ENCODE measurements around the gene SPG21.

Gene SPG21

DNA sequence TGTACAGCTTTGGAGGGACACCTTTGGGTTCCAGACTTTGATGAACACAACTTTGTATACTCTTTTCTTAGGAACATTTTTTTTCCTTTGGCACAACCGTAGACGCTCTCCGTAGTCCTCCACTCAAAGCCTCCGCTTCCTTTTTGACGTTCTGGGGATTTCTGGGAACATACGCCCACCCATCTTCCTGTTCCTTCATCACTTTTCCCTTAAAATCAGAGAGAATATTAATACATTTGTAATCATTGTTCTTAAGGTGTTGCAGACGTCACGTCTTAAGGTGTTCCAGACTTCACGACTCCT is 405 bp upstream of the SPG21 start:
- Histone ChIP-seq H3K36me3 (ENCODE audit: insufficient read depth, low read length) (no peaks in the 10 kb centered on the region), H3K9me3 (ENCODE audit: low read length) (no peaks in the 10 kb centered on the region), H3K4me3 (ENCODE audit: low read depth in 1 of 2, low read length in 2 of 2) (peak overlapping the region in 1 of 2 donors; percentile 77), H3K27me3 (ENCODE audit: control insufficient read depth in 1 of 2, insufficient read depth in 2 of 2, low read length in 2 of 2) (no peaks in the 10 kb centered on the region), H3K27ac (ENCODE audit: low read depth, low read length) (peak overlapping the region; percentile 75), H3K9ac (ENCODE audit: low read length) (peak overlapping the region; percentile 82), H3K4me1 (ENCODE audit: insufficient read depth, low read length) (peaks cover 16% of the 10 kb centered on the region)

GRCh38 chr15:64987136-64987535 is 2.6 kb downstream of the SPG21 start:
- H3K36me3 ChIP-seq (ENCODE audit: insufficient read depth, low read length) = no peaks in the 10 kb centered on the region
- H3K9me3 ChIP-seq (ENCODE audit: low read length) = no peaks in the 10 kb centered on the region
- H3K4me1 ChIP-seq (ENCODE audit: insufficient read depth, low read length) = peaks cover 24% of the 10 kb centered on the region
- no peaks in the 10 kb centered on the region for H3K27me3 ChIP-seq (ENCODE audit: control insufficient read depth in 1 of 2, insufficient read depth in 2 of 2, low read length in 2 of 2)
- H3K27ac ChIP-seq (ENCODE audit: low read depth, low read length) = no peak overlapping the region
- no peak overlapping the region for H3K4me3 ChIP-seq (ENCODE audit: low read depth in 1 of 2, low read length in 2 of 2)
- H3K9ac ChIP-seq (ENCODE audit: low read length) = no peak overlapping the region

DNA sequence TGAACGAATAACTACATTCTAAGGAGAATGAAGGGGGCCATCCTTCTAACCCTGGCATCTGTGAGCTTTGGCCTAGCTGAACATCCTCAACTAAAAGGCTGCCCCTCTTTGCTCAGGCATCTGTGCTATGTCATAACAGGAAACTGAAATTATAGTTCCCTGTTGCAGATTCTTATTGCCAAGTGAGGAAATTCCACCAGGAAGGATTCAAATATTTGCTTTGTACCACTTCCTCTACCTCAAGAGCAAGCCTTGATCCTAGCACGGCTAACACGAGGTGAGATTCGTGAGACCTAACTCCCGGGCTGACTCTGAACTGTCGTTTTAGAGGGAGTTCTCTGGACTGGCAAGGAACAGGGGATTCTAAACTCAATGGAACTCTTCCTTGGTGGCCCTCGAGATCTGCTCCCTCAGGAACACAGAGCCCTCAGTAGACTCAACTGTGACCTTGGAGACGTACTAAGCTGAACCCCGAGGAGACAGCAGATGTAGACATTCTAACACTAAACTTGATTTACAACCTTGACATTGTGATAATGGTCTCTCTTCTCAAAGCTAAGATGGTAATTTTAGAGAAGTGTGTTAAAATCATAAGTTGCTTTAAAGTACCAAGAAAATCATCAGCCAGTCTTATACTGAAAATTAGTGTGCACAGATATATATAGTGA is 4.2 kb downstream of the SPG21 start:
- Histone ChIP-seq H3K36me3 (ENCODE audit: insufficient read depth, low read length) (no peaks in the 10 kb centered on the region), H3K27me3 (ENCODE audit: control insufficient read depth in 1 of 2, insufficient read depth in 2 of 2, low read length in 2 of 2) (no peaks in the 10 kb centered on the region), H3K27ac (ENCODE audit: low read depth, low read length) (no peak overlapping the region), H3K4me1 (ENCODE audit: insufficient read depth, low read length) (peaks cover 22% of the 10 kb centered on the region), H3K9me3 (ENCODE audit: low read length) (no peaks in the 10 kb centered on the region), H3K4me3 (ENCODE audit: low read depth in 1 of 2, low read length in 2 of 2) (no peak overlapping the region), H3K9ac (ENCODE audit: low read length) (no peak overlapping the region)

DNA sequence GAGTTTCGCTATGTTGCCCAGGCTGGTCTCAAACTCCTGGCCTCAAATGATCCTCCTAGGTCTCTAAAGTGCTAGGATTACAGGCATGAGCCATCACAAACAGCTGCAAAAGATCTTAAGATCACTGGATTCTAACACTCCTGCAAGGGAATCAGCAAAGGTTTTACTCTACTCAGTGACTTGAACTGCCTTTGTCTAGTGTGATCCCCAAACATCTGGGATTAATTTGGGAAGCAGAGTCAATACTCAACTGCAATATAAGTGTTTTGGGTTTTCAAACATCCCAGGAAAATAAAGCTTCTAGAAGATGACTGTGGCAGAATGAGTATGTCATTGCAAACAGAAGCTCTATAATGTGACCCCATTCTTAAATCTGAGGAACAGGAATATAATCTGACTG is 7.2 kb downstream of the SPG21 start:
- no peak overlapping the region for H3K27ac ChIP-seq (ENCODE audit: low read depth, low read length)

DNA sequence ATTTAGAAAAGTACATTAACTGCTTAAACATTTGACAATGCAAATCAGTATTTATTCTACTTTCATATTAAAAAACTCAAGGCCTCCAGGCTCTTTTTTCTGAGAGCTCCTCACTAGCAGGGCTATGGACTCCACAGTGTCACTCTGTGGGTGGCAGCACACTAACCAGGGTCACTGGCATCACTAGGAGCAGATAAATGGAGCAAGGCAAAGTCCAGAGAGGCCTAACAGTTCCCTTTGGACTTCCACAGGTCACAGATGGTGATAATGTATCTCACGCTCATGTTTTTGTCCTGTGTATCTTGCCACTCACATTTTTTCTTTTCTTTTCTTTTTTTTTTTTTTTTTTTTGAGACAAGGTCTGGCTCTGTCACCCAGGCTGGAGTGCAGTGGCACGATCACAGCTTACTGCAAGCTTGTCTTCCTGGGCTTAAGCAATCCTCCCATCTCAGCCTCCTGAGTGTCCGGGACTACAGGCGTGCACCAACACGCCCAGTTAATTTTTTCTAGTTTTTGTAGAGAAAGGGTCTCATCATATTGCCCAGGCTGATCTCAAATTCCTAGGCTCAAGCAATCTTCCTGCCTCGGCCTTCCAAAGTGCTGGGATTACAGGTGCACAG is 7.8 kb downstream of the SPG21 start:
- Histone ChIP-seq H3K36me3 (ENCODE audit: insufficient read depth, low read length) (peaks cover 17% of the 10 kb centered on the region), H3K4me3 (ENCODE audit: low read depth in 1 of 2, low read length in 2 of 2) (no peak overlapping the region), H3K27me3 (ENCODE audit: control insufficient read depth in 1 of 2, insufficient read depth in 2 of 2, low read length in 2 of 2) (no peaks in the 10 kb centered on the region), H3K9me3 (ENCODE audit: low read length) (no peaks in the 10 kb centered on the region), H3K4me1 (ENCODE audit: insufficient read depth, low read length) (peaks cover 14% of the 10 kb centered on the region), H3K9ac (ENCODE audit: low read length) (no peak overlapping the region), H3K27ac (ENCODE audit: low read depth, low read length) (no peak overlapping the region)

More for the DNA sequence above, 7.2 kb downstream of the SPG21 start:
- H3K4me1 ChIP-seq (ENCODE audit: insufficient read depth, low read length) = peaks cover 14% of the 10 kb centered on the region
- H3K36me3 ChIP-seq (ENCODE audit: insufficient read depth, low read length) = peaks cover 16% of the 10 kb centered on the region
- H3K27me3 ChIP-seq (ENCODE audit: control insufficient read depth in 1 of 2, insufficient read depth in 2 of 2, low read length in 2 of 2) = no peaks in the 10 kb centered on the region
- no peaks in the 10 kb centered on the region for H3K9me3 ChIP-seq (ENCODE audit: low read length)
- no peak overlapping the region for H3K4me3 ChIP-seq (ENCODE audit: low read depth in 1 of 2, low read length in 2 of 2)
- no peak overlapping the region for H3K9ac ChIP-seq (ENCODE audit: low read length)

DNA sequence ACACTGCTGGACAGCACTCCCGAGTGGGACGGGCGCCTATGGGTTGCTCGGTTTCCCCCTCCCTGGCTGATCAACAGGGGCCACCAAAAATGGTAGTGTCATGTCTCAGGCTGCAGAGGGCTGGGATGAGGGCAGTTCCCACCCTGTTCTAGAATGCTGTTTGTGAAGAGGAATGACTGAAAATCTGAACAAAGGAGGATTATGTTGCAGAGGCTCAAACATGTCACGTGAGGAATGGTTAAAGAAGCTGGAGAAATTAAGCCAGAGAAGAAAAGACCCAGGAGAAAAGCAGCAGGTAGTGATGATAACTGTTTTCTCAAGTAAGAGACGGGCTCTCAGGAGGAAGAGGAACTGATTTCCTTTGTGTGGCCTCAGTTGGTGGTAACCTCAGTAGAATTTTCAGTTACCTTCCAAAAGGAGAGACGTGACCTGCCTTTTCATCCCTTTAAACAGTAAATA is 10.4 kb downstream of the SPG21 start:
- H3K4me3 ChIP-seq (ENCODE audit: low read depth in 1 of 2, low read length in 2 of 2) = no peak overlapping the region
- no peak overlapping the region for H3K27ac ChIP-seq (ENCODE audit: low read depth, low read length)
- no peaks in the 10 kb centered on the region for H3K27me3 ChIP-seq (ENCODE audit: control insufficient read depth in 1 of 2, insufficient read depth in 2 of 2, low read length in 2 of 2)
- no peaks in the 10 kb centered on the region for H3K9me3 ChIP-seq (ENCODE audit: low read length)
- H3K36me3 ChIP-seq (ENCODE audit: insufficient read depth, low read length) = peaks cover 29% of the 10 kb centered on the region
- peaks cover 5% of the 10 kb centered on the region for H3K4me1 ChIP-seq (ENCODE audit: insufficient read depth, low read length)
- no peak overlapping the region for H3K9ac ChIP-seq (ENCODE audit: low read length)

- Histone ChIP-seq H3K9ac (ENCODE audit: low read length) (no peak overlapping the region), H3K9me3 (ENCODE audit: low read length) (no peaks in the 10 kb centered on the region), H3K4me3 (ENCODE audit: low read depth in 1 of 2, low read length in 2 of 2) (no peak overlapping the region), H3K4me1 (ENCODE audit: insufficient read depth, low read length) (no peaks in the 10 kb centered on the region), H3K27ac (ENCODE audit: low read depth, low read length) (no peak overlapping the region), H3K36me3 (ENCODE audit: insufficient read depth, low read length) (peaks cover 35% of the 10 kb centered on the region), H3K27me3 (ENCODE audit: control insufficient read depth in 1 of 2, insufficient read depth in 2 of 2, low read length in 2 of 2) (no peaks in the 10 kb centered on the region)
These were observed 14.3 kb downstream of the SPG21 start for GRCh38 chr15:64975390-64975789.

GRCh38 chr15:64970698-64971097 is 19.0 kb downstream of the SPG21 start:
- peaks cover 21% of the 10 kb centered on the region for H3K36me3 ChIP-seq (ENCODE audit: insufficient read depth, low read length)
- no peak overlapping the region for H3K27ac ChIP-seq (ENCODE audit: low read depth, low read length)
- H3K27me3 ChIP-seq (ENCODE audit: control insufficient read depth in 1 of 2, insufficient read depth in 2 of 2, low read length in 2 of 2) = no peaks in the 10 kb centered on the region
- H3K4me3 ChIP-seq (ENCODE audit: low read depth in 1 of 2, low read length in 2 of 2) = no peak overlapping the region
- no peak overlapping the region for H3K9ac ChIP-seq (ENCODE audit: low read length)
- no peaks in the 10 kb centered on the region for H3K9me3 ChIP-seq (ENCODE audit: low read length)
- H3K4me1 ChIP-seq (ENCODE audit: insufficient read depth, low read length) = no peaks in the 10 kb centered on the region

DNA sequence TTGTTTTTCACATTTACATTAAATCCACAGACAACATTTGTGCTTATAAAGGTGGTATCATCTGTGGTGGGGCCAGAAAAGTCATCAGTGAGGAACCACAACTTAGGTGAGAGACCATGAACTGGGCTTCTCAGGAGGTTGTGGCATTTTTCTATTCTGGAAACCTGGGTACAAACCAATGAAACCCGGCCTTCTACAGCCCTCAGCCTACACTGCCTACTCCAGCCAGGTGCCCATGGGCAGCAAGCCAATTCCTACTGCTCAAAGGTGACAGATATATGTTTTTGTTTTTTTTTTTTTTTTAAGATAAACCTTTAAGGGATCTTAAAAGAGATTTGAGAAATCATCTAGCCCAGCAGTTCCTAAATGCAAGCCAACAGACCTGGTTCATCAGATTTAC is 20.3 kb downstream of the SPG21 start:
- H3K9me3 ChIP-seq (ENCODE audit: low read length) = no peaks in the 10 kb centered on the region
- H3K36me3 ChIP-seq (ENCODE audit: insufficient read depth, low read length) = peaks cover 28% of the 10 kb centered on the region
- H3K9ac ChIP-seq (ENCODE audit: low read length) = no peak overlapping the region
- H3K27ac ChIP-seq (ENCODE audit: low read depth, low read length) = no peak overlapping the region
- no peaks in the 10 kb centered on the region for H3K4me1 ChIP-seq (ENCODE audit: insufficient read depth, low read length)
- no peaks in the 10 kb centered on the region for H3K27me3 ChIP-seq (ENCODE audit: control insufficient read depth in 1 of 2, insufficient read depth in 2 of 2, low read length in 2 of 2)
- no peak overlapping the region for H3K4me3 ChIP-seq (ENCODE audit: low read depth in 1 of 2, low read length in 2 of 2)

GRCh38 chr15:64961013-64961412 is 28.7 kb downstream of the SPG21 start:
- Histone ChIP-seq H3K36me3 (ENCODE audit: insufficient read depth, low read length) (peaks cover 73% of the 10 kb centered on the region), H3K27me3 (ENCODE audit: control insufficient read depth in 1 of 2, insufficient read depth in 2 of 2, low read length in 2 of 2) (no peaks in the 10 kb centered on the region), H3K4me1 (ENCODE audit: insufficient read depth, low read length) (no peaks in the 10 kb centered on the region)

DNA sequence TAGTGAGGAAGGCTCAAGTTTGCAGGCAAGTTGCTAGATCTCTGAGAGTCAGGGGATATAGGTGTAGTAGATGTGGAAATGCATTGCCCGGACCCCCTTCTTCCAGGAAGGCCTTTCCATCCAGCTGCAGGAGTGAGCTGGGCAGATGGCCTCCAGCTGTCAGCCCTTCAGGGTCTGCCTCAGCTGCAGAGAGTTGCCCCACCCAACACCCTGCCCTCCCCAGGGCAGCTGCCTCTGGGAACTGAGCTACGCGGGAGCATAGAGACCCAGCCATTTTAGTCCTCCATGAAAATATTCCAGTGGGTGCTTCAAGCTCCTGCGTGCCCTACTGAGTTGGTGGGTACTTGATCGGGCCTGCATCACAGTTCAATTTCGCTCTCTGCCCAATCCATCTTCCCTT is 29.6 kb downstream of the SPG21 start:
- peaks cover 77% of the 10 kb centered on the region for H3K36me3 ChIP-seq (ENCODE audit: insufficient read depth, low read length)
- H3K27me3 ChIP-seq (ENCODE audit: control insufficient read depth in 1 of 2, insufficient read depth in 2 of 2, low read length in 2 of 2) = no peaks in the 10 kb centered on the region
- H3K27ac ChIP-seq (ENCODE audit: low read depth, low read length) = no peak overlapping the region
- H3K9ac ChIP-seq (ENCODE audit: low read length) = no peak overlapping the region
- no peaks in the 10 kb centered on the region for H3K9me3 ChIP-seq (ENCODE audit: low read length)
- H3K4me3 ChIP-seq (ENCODE audit: low read depth in 1 of 2, low read length in 2 of 2) = no peak overlapping the region
- H3K4me1 ChIP-seq (ENCODE audit: insufficient read depth, low read length) = no peaks in the 10 kb centered on the region

More at GRCh38 chr15:64961013-64961412, 28.7 kb downstream of the SPG21 start:
- Histone ChIP-seq H3K4me3 (ENCODE audit: low read depth in 1 of 2, low read length in 2 of 2) (no peak overlapping the region), H3K9ac (ENCODE audit: low read length) (no peak overlapping the region), H3K27ac (ENCODE audit: low read depth, low read length) (no peak overlapping the region), H3K9me3 (ENCODE audit: low read length) (no peaks in the 10 kb centered on the region)

- Histone ChIP-seq H3K27me3 (ENCODE audit: control insufficient read depth in 1 of 2, insufficient read depth in 2 of 2, low read length in 2 of 2) (no peaks in the 10 kb centered on the region), H3K9ac (ENCODE audit: low read length) (no peak overlapping the region), H3K36me3 (ENCODE audit: insufficient read depth, low read length) (peaks cover 71% of the 10 kb centered on the region), H3K4me1 (ENCODE audit: insufficient read depth, low read length) (no peaks in the 10 kb centered on the region), H3K4me3 (ENCODE audit: low read depth in 1 of 2, low read length in 2 of 2) (no peak overlapping the region), H3K9me3 (ENCODE audit: low read length) (no peaks in the 10 kb centered on the region), H3K27ac (ENCODE audit: low read depth, low read length) (no peak overlapping the region)
These were observed 30.6 kb downstream of the SPG21 start for GRCh38 chr15:64959128-64959527.

All from muscle layer of colon (tissue), 2 donors.